Stimulated activated CD4-positive, alpha-beta T cell treated with anti-CD3 and anti-CD28 coated beads, Interleukin-1b, Interleukin-23, amount 100 ng/mL, for 4 hours (primary cell): ENCODE measurements around the gene RDH14.
A peak's percentile ranks its signal among the peaks of the same experiment; 100 is the strongest.

Experiments used
- DNase-seq, 2 donors: peaks; one replicate each; pipeline ENCODE4 v3.0.0-alpha.2; 2020; ENCODE audit warnings: low read depth in 2 of 2

The RDH14 gene

GRCh38 chr2:18566145-18566769 is 5.8 kb upstream of the RDH14 start:
- DNase-seq: no peak

DNA sequence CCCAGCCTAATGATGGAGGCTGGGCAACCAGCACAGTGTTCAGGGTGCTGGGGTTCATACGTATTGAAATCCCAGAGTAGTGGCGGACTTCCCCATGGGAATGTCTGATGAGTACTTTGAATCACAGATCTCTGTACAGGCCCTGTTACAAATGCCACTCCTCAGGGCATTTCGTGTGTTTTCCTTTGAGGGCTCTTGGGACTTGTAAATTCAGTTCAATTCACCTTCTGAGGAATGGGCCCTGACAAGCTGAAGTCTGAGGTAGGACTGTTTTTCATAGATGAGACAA is 288 bp upstream of the RDH14 start:
- DNase-seq: no peak

DNA sequence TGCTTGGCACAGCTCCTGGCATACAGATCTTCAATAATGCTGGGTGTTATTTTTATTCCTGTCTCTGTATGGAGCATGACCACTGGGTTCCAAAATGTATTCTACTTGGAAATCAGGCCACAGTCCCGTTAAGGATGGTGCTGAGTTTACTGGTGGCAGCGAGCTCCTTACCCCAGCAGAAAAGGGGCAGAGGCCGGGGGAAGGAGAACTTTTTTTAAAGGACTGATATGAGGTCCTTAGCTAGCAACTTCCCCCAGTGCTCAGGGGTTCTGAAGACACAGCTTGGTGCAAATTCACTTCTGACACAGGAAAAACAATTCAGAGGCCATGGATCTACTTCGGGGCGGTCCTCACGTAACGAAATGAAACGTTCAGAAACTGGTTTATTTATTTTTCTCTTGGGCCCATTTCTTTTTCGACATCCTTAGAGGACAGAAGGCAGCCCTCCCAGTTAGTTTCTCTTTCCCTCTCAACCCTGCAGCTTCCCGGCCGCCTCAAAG is 872 bp downstream of the RDH14 start:
- peak in 1 of 2 donors; percentile 3 for DNase-seq

- no peak for DNase-seq
Measured at GRCh38 chr2:18558458-18558857, 2.0 kb downstream of the RDH14 start.

- DNase-seq: no peak
Measured at GRCh38 chr2:18557121-18557520, 3.3 kb downstream of the RDH14 start.

DNA sequence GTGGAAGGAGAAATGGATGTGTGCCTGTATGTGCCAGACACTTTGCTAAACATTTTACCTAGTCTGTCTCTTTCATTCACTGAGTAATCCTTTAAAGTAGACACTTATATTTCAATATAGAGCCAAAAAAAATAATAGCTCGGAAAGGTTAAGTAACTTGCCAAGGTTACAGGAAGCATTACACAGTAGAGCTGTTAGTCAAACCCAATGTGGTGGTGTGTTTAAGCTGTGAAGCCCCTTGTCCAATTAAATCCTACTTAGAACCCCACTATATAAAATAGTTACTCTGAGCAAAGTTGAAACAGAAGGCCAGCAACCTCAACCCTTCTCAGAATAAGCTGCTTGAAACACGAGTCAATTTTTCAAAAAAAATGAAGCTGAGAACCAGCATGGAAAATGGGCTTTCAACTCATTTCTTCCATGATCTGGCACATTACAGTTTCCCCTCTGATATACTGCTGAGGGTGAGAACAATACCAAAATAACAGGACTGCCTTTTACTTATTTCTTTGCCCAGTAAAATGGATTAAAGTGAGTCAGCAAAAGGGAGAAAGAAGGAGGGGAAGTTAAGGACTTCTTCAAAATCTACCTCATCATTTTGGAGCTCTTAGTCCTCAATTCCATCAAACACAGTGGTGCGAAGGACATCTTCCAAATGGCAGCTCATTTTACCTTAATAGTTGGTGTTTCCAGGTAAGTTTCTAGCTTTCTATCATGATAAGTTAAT is 7.9 kb downstream of the RDH14 start:
- DNase-seq: no peak

DNA sequence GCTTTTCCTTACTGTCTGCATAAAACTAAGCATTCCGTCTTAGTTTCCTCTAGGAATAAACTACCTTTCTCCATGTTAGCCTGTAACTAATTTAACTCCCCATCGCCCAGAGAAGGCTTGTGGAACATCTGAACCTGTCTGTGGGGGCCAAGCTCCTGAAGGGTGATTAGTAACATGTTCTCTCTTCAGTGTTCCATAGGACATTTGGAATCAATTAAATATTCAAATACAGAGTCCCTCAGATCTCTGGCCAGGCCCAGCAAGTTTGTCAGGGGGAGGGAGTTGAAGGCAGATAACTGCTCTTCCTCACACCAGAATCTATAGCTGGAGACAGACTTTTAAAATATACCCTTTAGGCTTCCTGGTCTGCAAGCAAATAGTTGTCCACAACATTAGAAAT is 8.8 kb downstream of the RDH14 start:
- no peak for DNase-seq

- no peak for DNase-seq
Measured at GRCh38 chr2:18551169-18551568, 9.3 kb downstream of the RDH14 start.

DNA sequence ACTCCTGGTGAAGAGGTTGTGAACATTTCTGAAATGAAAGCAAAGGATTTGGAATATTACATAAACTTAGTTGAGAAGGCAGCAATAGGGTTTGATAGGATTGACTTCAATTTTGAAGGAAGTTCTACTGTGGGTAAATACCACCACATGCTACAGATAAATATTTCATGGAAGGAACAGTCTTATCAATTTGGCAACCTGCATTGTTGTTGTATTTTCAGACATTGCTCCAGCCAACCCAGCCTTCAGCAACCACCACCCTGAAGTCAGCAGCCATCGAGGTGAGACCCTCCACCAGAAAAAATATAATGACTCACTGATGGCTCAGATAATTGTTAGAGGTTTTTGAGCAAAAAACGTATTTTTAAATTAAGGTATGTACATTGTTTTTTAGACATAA is 10.0 kb downstream of the RDH14 start:
- DNase-seq: no peak

DNA sequence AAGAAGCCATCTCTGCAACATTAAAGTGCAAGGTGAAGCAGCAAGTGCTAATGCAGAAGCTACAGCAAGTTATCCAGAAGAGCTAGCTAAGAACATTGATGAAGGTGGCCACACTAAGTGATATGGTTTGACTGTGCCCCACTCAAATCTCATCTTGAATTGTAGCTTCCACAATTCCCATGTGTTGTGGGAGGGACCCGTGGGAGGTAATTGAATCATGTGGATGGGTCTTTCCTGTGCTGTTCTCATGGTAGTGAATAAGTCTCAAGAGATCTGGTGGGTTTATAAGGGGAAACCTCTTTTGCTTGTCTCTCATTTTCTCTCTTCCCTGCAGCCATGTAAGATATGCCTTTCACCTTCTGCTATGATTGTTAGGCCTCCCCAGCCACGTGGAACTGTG is 11.4 kb downstream of the RDH14 start:
- no peak for DNase-seq

- DNase-seq: no peak
Measured at GRCh38 chr2:18548621-18549020, 11.8 kb downstream of the RDH14 start.

- DNase-seq: no peak
Measured at GRCh38 chr2:18546567-18546966, 13.9 kb downstream of the RDH14 start.

GRCh38 chr2:18545384-18545783 is 15.1 kb downstream of the RDH14 start:
- no peak for DNase-seq

GRCh38 chr2:18544171-18544570 is 16.3 kb downstream of the RDH14 start:
- DNase-seq: no peak

GRCh38 chr2:18540872-18541271 is 19.6 kb downstream of the RDH14 start:
- no peak for DNase-seq

GRCh38 chr2:18536697-18537096 is 23.8 kb downstream of the RDH14 start:
- DNase-seq: no peak

GRCh38 chr2:18536100-18536499 is 24.4 kb downstream of the RDH14 start:
- no peak for DNase-seq

DNA sequence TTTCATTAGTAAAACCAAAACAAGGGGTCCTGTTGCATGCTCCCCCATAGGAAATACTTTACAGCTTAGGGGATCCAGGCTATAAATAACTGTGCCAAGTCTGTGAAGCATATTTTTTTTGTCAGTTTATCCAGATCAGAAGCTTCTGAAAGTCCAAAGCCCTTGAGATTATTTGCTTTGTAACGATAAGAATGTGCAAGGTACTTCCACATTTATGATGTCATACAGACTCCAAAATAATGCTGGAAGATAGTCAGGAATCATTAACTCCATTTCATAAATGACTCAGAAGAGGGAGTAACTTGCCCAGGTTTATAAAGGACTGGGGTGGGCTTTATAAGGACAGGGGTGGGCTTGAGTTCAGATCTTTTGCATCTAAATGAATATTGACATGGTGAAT is 29.3 kb downstream of the RDH14 start:
- DNase-seq: no peak

- no peak for DNase-seq
Measured at GRCh38 chr2:18527822-18528221, 32.6 kb downstream of the RDH14 start.

GRCh38 chr2:18527326-18527725 is 33.1 kb downstream of the RDH14 start:
- DNase-seq: no peak

GRCh38 chr2:18526429-18526828 is 34.0 kb downstream of the RDH14 start:
- DNase-seq: no peak

DNA sequence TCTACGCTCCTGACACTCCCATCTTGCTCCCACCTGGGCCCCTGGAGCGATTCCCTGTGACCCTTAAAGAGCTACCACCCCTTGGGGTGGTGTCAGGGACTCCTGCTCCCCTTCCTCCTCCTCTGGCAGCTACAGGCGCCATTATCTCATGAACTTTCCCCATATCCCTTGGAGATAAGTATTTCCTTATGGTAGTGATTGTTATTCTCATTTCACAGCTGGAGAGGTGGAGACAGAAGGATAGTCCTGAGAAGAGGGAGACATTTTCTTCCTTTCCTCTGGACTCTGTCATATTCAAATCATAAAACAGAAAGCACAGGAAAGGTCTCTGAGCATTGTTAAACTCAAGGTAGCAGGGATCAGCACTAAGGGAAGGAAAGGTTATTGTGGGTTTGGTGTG is 34.6 kb downstream of the RDH14 start:
- DNase-seq: no peak

DNA sequence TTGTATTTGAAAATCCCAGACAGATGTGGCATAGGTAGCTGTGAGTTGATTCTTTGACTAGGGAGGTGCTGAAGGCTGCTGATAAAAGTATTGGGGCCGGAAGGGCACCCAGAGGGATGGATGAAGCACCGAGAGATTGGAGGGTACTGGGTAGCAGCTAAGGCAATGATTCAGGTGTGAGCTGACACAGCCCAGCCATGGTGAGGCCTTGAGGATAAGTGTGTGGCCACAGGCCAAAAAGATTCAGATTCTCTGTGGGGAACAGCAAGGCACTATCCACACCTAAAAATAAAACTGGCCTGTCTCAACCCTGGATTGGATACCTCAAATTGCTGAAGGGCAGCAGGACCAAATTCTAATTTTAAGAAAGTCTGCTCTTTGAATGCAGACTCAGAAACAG is 35.2 kb downstream of the RDH14 start:
- no peak for DNase-seq
